Trophoblast cell (in vitro differentiated cells and primary cell): ENCODE measurements around the gene BAIAP2L1.

ENCODE experiments used
- DNase-seq, 2 donors: peaks; one replicate each; pipeline ENCODE4 v3.0.0-alpha.2; 2016
- H2AFZ ChIP-seq: 2 replicates; pipeline ENCODE4 v1.6.1; 2013; ENCODE audit warnings: low read length, moderate library complexity, mild to moderate bottlenecking; ENCODE audit not compliant: insufficient read depth, poor library complexity
- H2AK5ac ChIP-seq: 2 replicates; pipeline ENCODE4 v1.6.1; 2013; ENCODE audit warnings: mild to moderate bottlenecking, low read length
- H2BK120ac ChIP-seq: 2 replicates; pipeline ENCODE4 v1.6.1; 2013; ENCODE audit warnings: low read length, mild to moderate bottlenecking, moderate library complexity; ENCODE audit not compliant: insufficient read depth, poor library complexity
- H2BK12ac ChIP-seq: 2 replicates; pipeline ENCODE4 v1.6.1; 2013; ENCODE audit warnings: mild to moderate bottlenecking, low read length, moderate library complexity
- H2BK5ac ChIP-seq: 2 replicates; pipeline ENCODE4 v1.6.1; 2013; ENCODE audit warnings: low read length, low read depth, moderate library complexity, mild to moderate bottlenecking; ENCODE audit not compliant: poor library complexity
- H3K14ac ChIP-seq: 2 replicates; pipeline ENCODE4 v1.6.1; 2013; ENCODE audit warnings: mild to moderate bottlenecking, low read length
- H3K18ac ChIP-seq: 2 replicates; pipeline ENCODE4 v1.6.1; 2013; ENCODE audit warnings: mild to moderate bottlenecking, low read length
- H3K23ac ChIP-seq: 2 replicates; pipeline ENCODE4 v1.6.1; 2013; ENCODE audit warnings: low read length
- H3K27ac ChIP-seq: 2 replicates; pipeline ENCODE4 v1.5.1; 2013; ENCODE audit warnings: low read depth, mild to moderate bottlenecking, inconsistent platforms, low read length, moderate library complexity
- H3K27me3 ChIP-seq: 2 replicates; pipeline ENCODE4 v1.6.1; 2013; ENCODE audit warnings: inconsistent platforms, mild to moderate bottlenecking, low read length, moderate library complexity; ENCODE audit not compliant: insufficient read depth
- H3K36me3 ChIP-seq, 2 experiments: 1 replicate in 1 of 2; 2 replicates in 1 of 2; pipeline ENCODE4 v1.6.1; 2013; ENCODE audit warnings: low read length in 2 of 2, mild to moderate bottlenecking in 2 of 2, moderate library complexity in 1 of 2; ENCODE audit not compliant: insufficient read depth in 2 of 2, control insufficient read depth in 1 of 2
- H3K4ac ChIP-seq: 2 replicates; pipeline ENCODE4 v1.6.1; 2013; ENCODE audit warnings: low read depth, mild to moderate bottlenecking, low read length, moderate library complexity
- H3K4me1 ChIP-seq, 2 experiments: 1 replicate in 1 of 2; 2 replicates in 1 of 2; pipeline ENCODE4 v1.6.1; 2013; ENCODE audit warnings: low read length in 2 of 2, mild to moderate bottlenecking in 2 of 2, moderate library complexity in 1 of 2; ENCODE audit not compliant: insufficient read depth in 2 of 2, control insufficient read depth in 1 of 2
- H3K4me2 ChIP-seq: 2 replicates; pipeline ENCODE4 v1.6.1; 2013; ENCODE audit warnings: inconsistent platforms, mild to moderate bottlenecking, low read length, moderate library complexity
- H3K4me3 ChIP-seq: 2 replicates; pipeline ENCODE4 v1.5.1; 2013; ENCODE audit warnings: mild to moderate bottlenecking, low read depth, low read length, inconsistent platforms
- H3K79me1 ChIP-seq: one replicate; pipeline ENCODE4 v1.6.1; 2013; ENCODE audit warnings: low read length
- H3K79me2 ChIP-seq: 2 replicates; pipeline ENCODE4 v1.6.1; 2013; ENCODE audit warnings: low read length, mild to moderate bottlenecking; ENCODE audit not compliant: control insufficient read depth, insufficient read depth, poor library complexity
- H3K9ac ChIP-seq: 2 replicates; pipeline ENCODE4 v1.6.1; 2013; ENCODE audit warnings: mild to moderate bottlenecking, low read length
- H3K9me3 ChIP-seq: 2 replicates; pipeline ENCODE4 v1.6.1; 2013; ENCODE audit warnings: low read depth, mild to moderate bottlenecking, control low read depth, inconsistent platforms, low read length; ENCODE audit not compliant: insufficient read depth
- H4K12ac ChIP-seq: 2 replicates; pipeline ENCODE4 v1.6.1; 2013; ENCODE audit warnings: low read depth, mild to moderate bottlenecking, low read length, moderate library complexity
- H4K8ac ChIP-seq: 2 replicates; pipeline ENCODE4 v1.6.1; 2013; ENCODE audit warnings: low read depth, mild to moderate bottlenecking, low read length, moderate library complexity
- H4K91ac ChIP-seq: one replicate; pipeline ENCODE4 v1.6.1; 2013; ENCODE audit warnings: low read depth, mild to moderate bottlenecking, low read length, moderate library complexity
- WGBS: extraction: QIAGEN DNeasy Blood & Tissue Kit; methylation state at CpG from one replicate; pipeline ENCODE4 v1.1.7; 2013; ENCODE audit warnings: missing lambda C conversion rate; ENCODE audit not compliant: insufficient read length, insufficient coverage; ENCODE audit errors: extremely low coverage; 5-methylcytosine and 5-hydroxymethylcytosine counted together

BAIAP2L1 gene

GRCh38 chr7:98355250-98355538, 45.7 kb downstream of the BAIAP2L1 start:
- H3K27me3 ChIP-seq = no peaks in the 10 kb centered on the region
- peak overlapping the region; percentile 9 for H3K4ac ChIP-seq
- H3K9me3 ChIP-seq = no peaks in the 10 kb centered on the region
- no peak overlapping the region for H3K9ac ChIP-seq
- peak overlapping the region; percentile 84 for H2AK5ac ChIP-seq
- H3K36me3 ChIP-seq = peaks cover 0 to 4% of the 10 kb centered on the region in 2 experiments
- H4K8ac ChIP-seq = peak overlapping the region; percentile 56
- H3K23ac ChIP-seq = no peak overlapping the region
- peak overlapping the region; percentile 95 for H3K27ac ChIP-seq
- peak overlapping the region; percentile 93 for H4K91ac ChIP-seq
- peaks cover 18 to 22% of the 10 kb centered on the region in 2 experiments for H3K4me1 ChIP-seq
- H3K18ac ChIP-seq = peak overlapping the region; percentile 15
- no peak for DNase-seq
- H3K14ac ChIP-seq = peak overlapping the region; percentile 90
- H3K4me2 ChIP-seq = peak overlapping the region; percentile 14
- peak overlapping the region; percentile 95 for H2BK5ac ChIP-seq
- peak overlapping the region; percentile 40 for H2BK120ac ChIP-seq
- H3K79me2 ChIP-seq = peaks cover 10% of the 10 kb centered on the region
- no peak overlapping the region for H3K4me3 ChIP-seq
- peak overlapping the region; percentile 99 for H2BK12ac ChIP-seq
- H3K79me1 ChIP-seq = peaks cover 15% of the 10 kb centered on the region
- peak overlapping the region; percentile 65 for H4K12ac ChIP-seq
- no CpG with 5 or more reads among the region's 6 CpGs for WGBS
- H2AFZ ChIP-seq = peak overlapping the region; percentile 10

DNA sequence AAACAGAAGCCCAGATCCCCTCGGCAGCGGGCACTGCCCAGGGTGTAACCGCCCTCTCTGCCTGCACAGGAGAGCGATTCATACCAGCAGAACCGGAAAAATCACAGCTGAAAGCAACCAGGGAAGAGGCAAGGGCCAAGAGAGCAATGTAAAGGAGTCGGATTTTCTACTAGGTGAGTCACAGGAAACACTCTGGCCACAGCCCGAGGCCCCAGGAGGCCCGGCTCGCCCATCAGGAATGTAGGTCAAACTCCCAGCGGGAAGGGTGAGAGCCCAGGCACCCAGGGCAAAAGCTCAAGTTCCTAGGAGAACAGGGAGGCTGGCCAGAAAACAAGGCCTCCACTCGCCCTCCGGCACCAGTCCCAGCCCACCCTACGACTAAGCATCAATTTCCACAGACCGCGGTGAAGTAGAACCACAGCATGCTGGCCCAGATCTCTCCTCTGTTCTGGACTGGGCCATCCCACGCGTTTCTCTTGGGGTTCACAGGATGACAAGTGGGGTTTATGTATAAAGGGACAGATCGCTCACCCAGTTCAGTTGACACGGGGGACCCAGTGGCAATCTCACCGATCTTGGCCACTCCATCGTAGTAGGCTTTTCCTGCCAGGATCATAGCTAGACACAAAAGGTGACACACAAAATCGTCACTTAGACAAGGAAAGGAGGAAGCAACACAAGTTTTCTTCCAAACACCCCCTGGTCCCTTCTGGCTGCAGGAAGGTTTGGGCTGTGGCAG, 46.2 kb downstream of the BAIAP2L1 start:
- peak overlapping the region; percentile 10 for H2AFZ ChIP-seq
- WGBS = no CpG with 5 or more reads among the region's 22 CpGs

GRCh38 chr7:98354052-98354451, 46.8 kb downstream of the BAIAP2L1 start:
- Histone ChIP-seq H3K4me3 (no peak overlapping the region), H2BK120ac (peak overlapping the region; percentile 98), H3K14ac (peak overlapping the region; percentile 90), H3K27ac (peak overlapping the region; percentile 99), H3K79me1 (peaks cover 10% of the 10 kb centered on the region), H3K9me3 (peaks cover 2% of the 10 kb centered on the region), H2BK12ac (peak overlapping the region; percentile 100), H2AFZ (no peak overlapping the region), H3K23ac (no peak overlapping the region), H3K18ac (peak overlapping the region; percentile 87), H3K4me1 (peaks cover 15 to 17% of the 10 kb centered on the region in 2 experiments), H4K91ac (peak overlapping the region; percentile 97), H3K4ac (peak overlapping the region; percentile 81), H3K9ac (no peak overlapping the region), H2BK5ac (peak overlapping the region; percentile 97), H3K27me3 (no peaks in the 10 kb centered on the region), H3K79me2 (peaks cover 10% of the 10 kb centered on the region), H4K8ac (peak overlapping the region; percentile 80), H2AK5ac (peak overlapping the region; percentile 96), H4K12ac (no peak overlapping the region), H3K36me3 (peaks cover 3 to 4% of the 10 kb centered on the region in 2 experiments), H3K4me2 (peak overlapping the region; percentile 7)
- no CpG with 5 or more reads among the region's 7 CpGs for WGBS
- DNase-seq = peak; percentile 77 to 80

More for the DNA sequence above, 46.2 kb downstream of the BAIAP2L1 start:
- Histone ChIP-seq H2BK12ac (peak overlapping the region; percentile 99), H3K36me3 (peaks cover 3 to 4% of the 10 kb centered on the region in 2 experiments), H3K4me1 (peaks cover 15 to 18% of the 10 kb centered on the region in 2 experiments), H4K91ac (peak overlapping the region; percentile 97), H3K14ac (peak overlapping the region; percentile 90), H2BK5ac (peak overlapping the region; percentile 97), H3K23ac (no peak overlapping the region), H4K8ac (peak overlapping the region; percentile 67), H3K79me2 (peaks cover 10% of the 10 kb centered on the region), H3K9me3 (no peaks in the 10 kb centered on the region), H3K4ac (peak overlapping the region; percentile 9), H3K27me3 (no peaks in the 10 kb centered on the region), H3K79me1 (peaks cover 12% of the 10 kb centered on the region), H3K18ac (peak overlapping the region; percentile 15), H3K4me2 (peak overlapping the region; percentile 14), H4K12ac (peak overlapping the region; percentile 65), H3K4me3 (no peak overlapping the region), H3K9ac (no peak overlapping the region), H2AK5ac (peak overlapping the region; percentile 84), H3K27ac (peak overlapping the region; percentile 99), H2BK120ac (peak overlapping the region; percentile 98)
- DNase-seq = peak; percentile 98

DNA sequence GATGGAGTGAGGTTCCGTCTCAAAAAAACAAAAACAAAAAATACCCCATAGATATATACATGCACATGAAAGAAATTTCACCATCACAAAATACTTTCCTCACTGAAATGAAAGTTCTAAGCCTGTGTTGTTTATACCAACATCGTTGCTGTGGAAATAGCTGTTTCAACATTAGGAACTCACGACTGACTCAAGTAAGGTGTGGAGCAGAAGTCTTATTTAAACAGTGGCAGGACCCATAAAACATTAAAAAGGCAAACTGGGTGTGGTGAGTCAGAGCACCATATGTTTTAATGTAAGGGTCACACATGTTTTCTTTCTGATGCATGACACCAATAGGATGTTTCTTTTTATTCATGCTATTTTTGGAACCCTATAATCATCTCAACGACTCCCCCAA, 48.3 kb downstream of the BAIAP2L1 start:
- peaks cover 4 to 7% of the 10 kb centered on the region in 2 experiments for H3K36me3 ChIP-seq
- no peak overlapping the region for H3K27ac ChIP-seq
- H3K9me3 ChIP-seq = peaks cover 2% of the 10 kb centered on the region
- H3K79me2 ChIP-seq = peaks cover 10% of the 10 kb centered on the region
- no peak overlapping the region for H2AK5ac ChIP-seq
- no peak overlapping the region for H4K91ac ChIP-seq
- DNase-seq = peak in 1 of 2 donors; percentile 96
- no peak overlapping the region for H4K12ac ChIP-seq
- no peak overlapping the region for H4K8ac ChIP-seq
- no CpG with 5 or more reads among the region's 4 CpGs for WGBS
- H2BK12ac ChIP-seq = no peak overlapping the region
- H2AFZ ChIP-seq = no peak overlapping the region
- H3K27me3 ChIP-seq = no peaks in the 10 kb centered on the region
- no peak overlapping the region for H2BK120ac ChIP-seq
- no peak overlapping the region for H3K4me3 ChIP-seq
- no peak overlapping the region for H3K18ac ChIP-seq
- H3K4me1 ChIP-seq = peaks cover 11 to 21% of the 10 kb centered on the region in 2 experiments
- no peak overlapping the region for H2BK5ac ChIP-seq
- peak overlapping the region; percentile 24 for H3K4ac ChIP-seq
- peaks cover 10% of the 10 kb centered on the region for H3K79me1 ChIP-seq
- H3K23ac ChIP-seq = no peak overlapping the region
- H3K14ac ChIP-seq = no peak overlapping the region
- H3K9ac ChIP-seq = no peak overlapping the region
- no peak overlapping the region for H3K4me2 ChIP-seq
